ENCODE results near the gene EIF5AL1. TPM values are rescaled to one million over a fixed set of nuclear protein-coding genes. Genes with fewer than 3 reads are reported as not detected.

The EIF5AL1 gene
- polyA plus RNA-seq, 1 donor from 2014 or later, result 0.21 TPM

- H3K9me3 ChIP-seq (ENCODE audit: low read length), result no peaks in the 10 kb centered on the region
- no peak overlapping the region for H3K4me3 ChIP-seq (ENCODE audit: low read length)
- no peak for TF ChIP-seq EZH2 (IDR thresholded peaks at IDR 0.05; ENCODE audit: borderline replicate concordance, insufficient read depth, low read length, poor library complexity, severe bottlenecking)
- TF ChIP-seq MXI1 (conservative IDR thresholded peaks at IDR 0.05; ENCODE audit: poor library complexity, severe bottlenecking), result no peak
- TF ChIP-seq EP300 (conservative IDR thresholded peaks at IDR 0.05; ENCODE audit: poor library complexity, severe bottlenecking), result no peak
- no peak overlapping the region for H3K4me2 ChIP-seq (ENCODE audit: low read length)
- H3K79me2 ChIP-seq (replicated peaks; ENCODE audit: insufficient read depth, low read length), result no peaks in the 10 kb centered on the region
- no peaks in the 10 kb centered on the region for H3K27me3 ChIP-seq (ENCODE audit: insufficient read depth, low read depth, low read length)
- H3K36me3 ChIP-seq (ENCODE audit: insufficient read depth, low read length), result no peaks in the 10 kb centered on the region
- no peak overlapping the region for H2AFZ ChIP-seq (ENCODE audit: low read depth, low read length)
- H3K9me2 ChIP-seq (ENCODE audit: insufficient read depth, low read length), result no peaks in the 10 kb centered on the region
- H3K27ac ChIP-seq (ENCODE audit: low read length), result no peak overlapping the region
- no peak overlapping the region for H3K9ac ChIP-seq (ENCODE audit: low read length)
- H3F3A ChIP-seq (ENCODE audit: insufficient read depth, low read length, poor library complexity, severe bottlenecking), result no peaks in the 10 kb centered on the region
- no peaks in the 10 kb centered on the region for H4K20me1 ChIP-seq (ENCODE audit: insufficient read depth)
These were observed 24.0 kb upstream of the EIF5AL1 start for GRCh38 chr10:79488336-79488735.

GRCh38 chr10:79488870-79489269 is 23.5 kb upstream of the EIF5AL1 start:
- H3F3A ChIP-seq (ENCODE audit: insufficient read depth, low read length, poor library complexity, severe bottlenecking), result no peaks in the 10 kb centered on the region

More at GRCh38 chr10:79488870-79489269, 23.5 kb upstream of the EIF5AL1 start:
- no peaks in the 10 kb centered on the region for H3K9me2 ChIP-seq (ENCODE audit: insufficient read depth, low read length)
- no peak overlapping the region for H3K9ac ChIP-seq (ENCODE audit: low read length)
- H3K27ac ChIP-seq (ENCODE audit: low read length), result no peak overlapping the region
- TF ChIP-seq CTCF (IDR thresholded peaks at IDR 0.05; ENCODE audit: poor library complexity, severe bottlenecking), result no peak
- TF ChIP-seq POLR2AphosphoS5 (IDR thresholded peaks at IDR 0.05), result no peak
- no peak for TF ChIP-seq REST (IDR thresholded peaks at IDR 0.05; ENCODE audit: borderline replicate concordance)
- TF ChIP-seq EP300 (conservative IDR thresholded peaks at IDR 0.05; ENCODE audit: poor library complexity, severe bottlenecking), result no peak
- no peak for TF ChIP-seq MXI1 (conservative IDR thresholded peaks at IDR 0.05; ENCODE audit: poor library complexity, severe bottlenecking)
- no peak for TF ChIP-seq EZH2 (IDR thresholded peaks at IDR 0.05; ENCODE audit: borderline replicate concordance, insufficient read depth, low read length, poor library complexity, severe bottlenecking)
- no peak for TF ChIP-seq SMC3 (conservative IDR thresholded peaks at IDR 0.05; ENCODE audit: poor library complexity)
- TF ChIP-seq RAD21 (conservative IDR thresholded peaks at IDR 0.05), result no peak
- no peak for TF ChIP-seq TAF1 (IDR thresholded peaks at IDR 0.05; ENCODE audit: low read depth)
- no peaks in the 10 kb centered on the region for H3K27me3 ChIP-seq (ENCODE audit: insufficient read depth, low read depth, low read length)
- no peak overlapping the region for H2AFZ ChIP-seq (ENCODE audit: low read depth, low read length)
- H3K4me2 ChIP-seq (ENCODE audit: low read length), result no peak overlapping the region
- no peaks in the 10 kb centered on the region for H3K36me3 ChIP-seq (ENCODE audit: insufficient read depth, low read length)
- H3K9me3 ChIP-seq (ENCODE audit: low read length), result no peaks in the 10 kb centered on the region
- H4K20me1 ChIP-seq (ENCODE audit: insufficient read depth), result no peaks in the 10 kb centered on the region
- H3K79me2 ChIP-seq (replicated peaks; ENCODE audit: insufficient read depth, low read length), result no peaks in the 10 kb centered on the region
- no peak overlapping the region for H3K4me3 ChIP-seq (ENCODE audit: low read length)

Measured in neural cell (in vitro differentiated cells).